Transverse colon (tissue), 4 donors: ENCODE results near the gene CCDC12.

Experiments used
- CTCF ChIP-seq, 5 experiments: fragments of 200-600 bp in 3 of 5; fragments of 450-650 bp in 2 of 5; sonication (generic) in 3 of 5; IDR thresholded peaks; 1 replicate in 2 of 5; 2 replicates in 3 of 5; pipeline ENCODE4 v1.5.1; 2016 to 2017; ENCODE audit warnings: antibody characterized with exemption in 5 of 5, inconsistent platforms in 3 of 5, mild to moderate bottlenecking in 2 of 5, moderate library complexity in 1 of 5
- EP300 ChIP-seq: sonication (generic); formaldehyde crosslinking; IDR thresholded peaks from one replicate; pipeline ENCODE4 v1.6.1; 2017; ENCODE audit warnings: antibody characterized with exemption, low read depth
- POLR2A ChIP-seq: fragments of 450-650 bp; IDR thresholded peaks from one replicate; pipeline ENCODE4 v1.6.1; 2016; ENCODE audit warnings: antibody characterized with exemption, mild to moderate bottlenecking, moderate library complexity
- POLR2AphosphoS5 ChIP-seq, 3 donors: sonication (generic); formaldehyde crosslinking; IDR thresholded peaks; one replicate each; pipeline ENCODE4 v1.6.1; 2016; ENCODE audit warnings: antibody characterized with exemption in 3 of 3

GRCh38 chr3:47005212-47006144, 28.9 kb upstream of the CCDC12 start:
- TF ChIP-seq POLR2A (no peak), CTCF (IDR thresholded peaks at IDR 0.05) (no peak), POLR2AphosphoS5 (IDR thresholded peaks at IDR 0.05) (no peak), EP300 (no peak)
